Measurements from ENCODE around the gene RALGAPA2.

Gene RALGAPA2

GRCh38 chr20:20466341-20466879, 246.0 kb downstream of the RALGAPA2 start:
- H3K4me3 ChIP-seq (ENCODE audit: low read depth in 1 of 2, low read length in 2 of 2): no peak overlapping the region
- no peak overlapping the region for H3K27ac ChIP-seq (ENCODE audit: low read depth, low read length)
- H3K27me3 ChIP-seq (ENCODE audit: control insufficient read depth in 1 of 2, insufficient read depth in 2 of 2, low read length in 2 of 2): no peaks in the 10 kb centered on the region
- H3K4me1 ChIP-seq (ENCODE audit: control insufficient read depth in 1 of 2, insufficient read depth in 2 of 2, low read length in 2 of 2): no peaks in the 10 kb centered on the region
- no peaks in the 10 kb centered on the region for H3K9me3 ChIP-seq (ENCODE audit: control insufficient read depth in 1 of 2, low read length in 2 of 2)
- peaks cover 7 to 18% of the 10 kb centered on the region in 2 donors for H3K36me3 ChIP-seq (ENCODE audit: control insufficient read depth in 1 of 2, insufficient read depth in 2 of 2, low read length in 2 of 2)
- H3K9ac ChIP-seq (ENCODE audit: low read depth in 1 of 2, low read length in 2 of 2): no peak overlapping the region

GRCh38 chr20:20465252-20465651, 247.2 kb downstream of the RALGAPA2 start:
- Histone ChIP-seq H3K9ac (ENCODE audit: low read depth in 1 of 2, low read length in 2 of 2) (no peak overlapping the region), H3K27ac (ENCODE audit: low read depth, low read length) (no peak overlapping the region), H3K9me3 (ENCODE audit: control insufficient read depth in 1 of 2, low read length in 2 of 2) (no peaks in the 10 kb centered on the region), H3K4me1 (ENCODE audit: control insufficient read depth in 1 of 2, insufficient read depth in 2 of 2, low read length in 2 of 2) (no peaks in the 10 kb centered on the region), H3K36me3 (ENCODE audit: control insufficient read depth in 1 of 2, insufficient read depth in 2 of 2, low read length in 2 of 2) (peaks cover 7 to 16% of the 10 kb centered on the region in 2 donors), H3K27me3 (ENCODE audit: control insufficient read depth in 1 of 2, insufficient read depth in 2 of 2, low read length in 2 of 2) (no peaks in the 10 kb centered on the region), H3K4me3 (ENCODE audit: low read depth in 1 of 2, low read length in 2 of 2) (no peak overlapping the region)

GRCh38 chr20:20463933-20464374, 248.5 kb downstream of the RALGAPA2 start:
- H3K36me3 ChIP-seq (ENCODE audit: control insufficient read depth in 1 of 2, insufficient read depth in 2 of 2, low read length in 2 of 2): peaks cover under 1 to 19% of the 10 kb centered on the region in 2 donors
- H3K4me3 ChIP-seq (ENCODE audit: low read depth in 1 of 2, low read length in 2 of 2): no peak overlapping the region
- no peak overlapping the region for H3K27ac ChIP-seq (ENCODE audit: low read depth, low read length)
- no peak overlapping the region for H3K9ac ChIP-seq (ENCODE audit: low read depth in 1 of 2, low read length in 2 of 2)
- no peaks in the 10 kb centered on the region for H3K9me3 ChIP-seq (ENCODE audit: control insufficient read depth in 1 of 2, low read length in 2 of 2)
- no peaks in the 10 kb centered on the region for H3K4me1 ChIP-seq (ENCODE audit: control insufficient read depth in 1 of 2, insufficient read depth in 2 of 2, low read length in 2 of 2)
- no peaks in the 10 kb centered on the region for H3K27me3 ChIP-seq (ENCODE audit: control insufficient read depth in 1 of 2, insufficient read depth in 2 of 2, low read length in 2 of 2)

GRCh38 chr20:20462185-20462584, 250.3 kb downstream of the RALGAPA2 start:
- no peak overlapping the region for H3K4me3 ChIP-seq (ENCODE audit: low read depth in 1 of 2, low read length in 2 of 2)
- H3K27ac ChIP-seq (ENCODE audit: low read depth, low read length): no peak overlapping the region
- H3K36me3 ChIP-seq (ENCODE audit: control insufficient read depth in 1 of 2, insufficient read depth in 2 of 2, low read length in 2 of 2): peaks cover 9 to 17% of the 10 kb centered on the region in 2 donors
- H3K9me3 ChIP-seq (ENCODE audit: control insufficient read depth in 1 of 2, low read length in 2 of 2): no peaks in the 10 kb centered on the region
- H3K4me1 ChIP-seq (ENCODE audit: control insufficient read depth in 1 of 2, insufficient read depth in 2 of 2, low read length in 2 of 2): no peaks in the 10 kb centered on the region
- H3K9ac ChIP-seq (ENCODE audit: low read depth in 1 of 2, low read length in 2 of 2): no peak overlapping the region
- H3K27me3 ChIP-seq (ENCODE audit: control insufficient read depth in 1 of 2, insufficient read depth in 2 of 2, low read length in 2 of 2): no peaks in the 10 kb centered on the region

GRCh38 chr20:20461551-20461950, 250.9 kb downstream of the RALGAPA2 start:
- Histone ChIP-seq H3K27me3 (ENCODE audit: control insufficient read depth in 1 of 2, insufficient read depth in 2 of 2, low read length in 2 of 2) (no peaks in the 10 kb centered on the region), H3K27ac (ENCODE audit: low read depth, low read length) (no peak overlapping the region), H3K9ac (ENCODE audit: low read depth in 1 of 2, low read length in 2 of 2) (no peak overlapping the region)

GRCh38 chr20:20459726-20460125, 252.7 kb downstream of the RALGAPA2 start:
- Histone ChIP-seq H3K27me3 (ENCODE audit: control insufficient read depth in 1 of 2, insufficient read depth in 2 of 2, low read length in 2 of 2) (no peaks in the 10 kb centered on the region), H3K27ac (ENCODE audit: low read depth, low read length) (no peak overlapping the region), H3K9ac (ENCODE audit: low read depth in 1 of 2, low read length in 2 of 2) (no peak overlapping the region), H3K4me3 (ENCODE audit: low read depth in 1 of 2, low read length in 2 of 2) (no peak overlapping the region), H3K9me3 (ENCODE audit: control insufficient read depth in 1 of 2, low read length in 2 of 2) (no peaks in the 10 kb centered on the region), H3K36me3 (ENCODE audit: control insufficient read depth in 1 of 2, insufficient read depth in 2 of 2, low read length in 2 of 2) (peaks cover 9 to 19% of the 10 kb centered on the region in 2 donors), H3K4me1 (ENCODE audit: control insufficient read depth in 1 of 2, insufficient read depth in 2 of 2, low read length in 2 of 2) (no peaks in the 10 kb centered on the region)

More at GRCh38 chr20:20461551-20461950, 250.9 kb downstream of the RALGAPA2 start:
- H3K9me3 ChIP-seq (ENCODE audit: control insufficient read depth in 1 of 2, low read length in 2 of 2): no peaks in the 10 kb centered on the region
- H3K4me3 ChIP-seq (ENCODE audit: low read depth in 1 of 2, low read length in 2 of 2): no peak overlapping the region
- peaks cover 9 to 20% of the 10 kb centered on the region in 2 donors for H3K36me3 ChIP-seq (ENCODE audit: control insufficient read depth in 1 of 2, insufficient read depth in 2 of 2, low read length in 2 of 2)
- no peaks in the 10 kb centered on the region for H3K4me1 ChIP-seq (ENCODE audit: control insufficient read depth in 1 of 2, insufficient read depth in 2 of 2, low read length in 2 of 2)

GRCh38 chr20:20457392-20458126, 254.9 kb downstream of the RALGAPA2 start:
- Histone ChIP-seq H3K9ac (ENCODE audit: low read depth in 1 of 2, low read length in 2 of 2) (no peak overlapping the region), H3K27me3 (ENCODE audit: control insufficient read depth in 1 of 2, insufficient read depth in 2 of 2, low read length in 2 of 2) (no peaks in the 10 kb centered on the region), H3K36me3 (ENCODE audit: control insufficient read depth in 1 of 2, insufficient read depth in 2 of 2, low read length in 2 of 2) (peaks cover 14 to 25% of the 10 kb centered on the region in 2 donors), H3K4me3 (ENCODE audit: low read depth in 1 of 2, low read length in 2 of 2) (no peak overlapping the region), H3K4me1 (ENCODE audit: control insufficient read depth in 1 of 2, insufficient read depth in 2 of 2, low read length in 2 of 2) (no peaks in the 10 kb centered on the region), H3K27ac (ENCODE audit: low read depth, low read length) (no peak overlapping the region), H3K9me3 (ENCODE audit: control insufficient read depth in 1 of 2, low read length in 2 of 2) (no peaks in the 10 kb centered on the region)

GRCh38 chr20:20456741-20457140, 255.7 kb downstream of the RALGAPA2 start:
- H3K36me3 ChIP-seq (ENCODE audit: control insufficient read depth in 1 of 2, insufficient read depth in 2 of 2, low read length in 2 of 2): peaks cover 14 to 25% of the 10 kb centered on the region in 2 donors
- H3K27ac ChIP-seq (ENCODE audit: low read depth, low read length): no peak overlapping the region
- H3K4me1 ChIP-seq (ENCODE audit: control insufficient read depth in 1 of 2, insufficient read depth in 2 of 2, low read length in 2 of 2): peaks cover 0 to 3% of the 10 kb centered on the region in 2 donors
- no peak overlapping the region for H3K4me3 ChIP-seq (ENCODE audit: low read depth in 1 of 2, low read length in 2 of 2)
- H3K9ac ChIP-seq (ENCODE audit: low read depth in 1 of 2, low read length in 2 of 2): no peak overlapping the region
- H3K27me3 ChIP-seq (ENCODE audit: control insufficient read depth in 1 of 2, insufficient read depth in 2 of 2, low read length in 2 of 2): no peaks in the 10 kb centered on the region
- no peaks in the 10 kb centered on the region for H3K9me3 ChIP-seq (ENCODE audit: control insufficient read depth in 1 of 2, low read length in 2 of 2)

GRCh38 chr20:20455926-20456325, 256.5 kb downstream of the RALGAPA2 start:
- Histone ChIP-seq H3K4me1 (ENCODE audit: control insufficient read depth in 1 of 2, insufficient read depth in 2 of 2, low read length in 2 of 2) (peaks cover 0 to 3% of the 10 kb centered on the region in 2 donors), H3K9me3 (ENCODE audit: control insufficient read depth in 1 of 2, low read length in 2 of 2) (no peaks in the 10 kb centered on the region), H3K27me3 (ENCODE audit: control insufficient read depth in 1 of 2, insufficient read depth in 2 of 2, low read length in 2 of 2) (no peaks in the 10 kb centered on the region), H3K4me3 (ENCODE audit: low read depth in 1 of 2, low read length in 2 of 2) (no peak overlapping the region), H3K36me3 (ENCODE audit: control insufficient read depth in 1 of 2, insufficient read depth in 2 of 2, low read length in 2 of 2) (peaks cover 14 to 25% of the 10 kb centered on the region in 2 donors), H3K27ac (ENCODE audit: low read depth, low read length) (no peak overlapping the region), H3K9ac (ENCODE audit: low read depth in 1 of 2, low read length in 2 of 2) (no peak overlapping the region)

GRCh38 chr20:20454850-20455627, 257.4 kb downstream of the RALGAPA2 start:
- Histone ChIP-seq H3K4me1 (ENCODE audit: control insufficient read depth in 1 of 2, insufficient read depth in 2 of 2, low read length in 2 of 2) (peaks cover 0 to 3% of the 10 kb centered on the region in 2 donors), H3K9ac (ENCODE audit: low read depth in 1 of 2, low read length in 2 of 2) (no peak overlapping the region), H3K9me3 (ENCODE audit: control insufficient read depth in 1 of 2, low read length in 2 of 2) (no peaks in the 10 kb centered on the region), H3K4me3 (ENCODE audit: low read depth in 1 of 2, low read length in 2 of 2) (no peak overlapping the region), H3K27me3 (ENCODE audit: control insufficient read depth in 1 of 2, insufficient read depth in 2 of 2, low read length in 2 of 2) (no peaks in the 10 kb centered on the region), H3K36me3 (ENCODE audit: control insufficient read depth in 1 of 2, insufficient read depth in 2 of 2, low read length in 2 of 2) (peaks cover 14 to 25% of the 10 kb centered on the region in 2 donors), H3K27ac (ENCODE audit: low read depth, low read length) (no peak overlapping the region)

All from duodenal mucosa (tissue), 2 donors.